ENCODE results near the gene LUC7L3.
"Not testable (repeated sequence)": the region's sequence is repeated elsewhere in the genome, so short reads cannot be mapped to it uniquely, and the experiment has no call there.

Gene LUC7L3

GRCh38 chr17:50703162-50703561 lies 16.2 kb upstream of the LUC7L3 start:
- no peaks in the 10 kb centered on the region for H3K36me3 ChIP-seq (ENCODE audit: control insufficient read depth, insufficient read depth, low read length)
- peaks cover 18% of the 10 kb centered on the region for H3K4me1 ChIP-seq (ENCODE audit: control insufficient read depth, insufficient read depth, low read length)
- no peak overlapping the region for H3K9ac ChIP-seq (ENCODE audit: low read length)
- no peaks in the 10 kb centered on the region for H3K9me3 ChIP-seq (ENCODE audit: control insufficient read depth, low read length)
- H3K4me3 ChIP-seq (ENCODE audit: low read length) = no peak overlapping the region
- no peaks in the 10 kb centered on the region for H3K27me3 ChIP-seq (ENCODE audit: control insufficient read depth, insufficient read depth, low read length)

- H3K27me3 ChIP-seq (ENCODE audit: control insufficient read depth, insufficient read depth, low read length) = no peaks in the 10 kb centered on the region
- H3K4me1 ChIP-seq (ENCODE audit: control insufficient read depth, insufficient read depth, low read length) = peaks cover 18% of the 10 kb centered on the region
- H3K9me3 ChIP-seq (ENCODE audit: control insufficient read depth, low read length) = no peaks in the 10 kb centered on the region
- no peaks in the 10 kb centered on the region for H3K36me3 ChIP-seq (ENCODE audit: control insufficient read depth, insufficient read depth, low read length)
- H3K4me3 ChIP-seq (ENCODE audit: low read length) = peak within 1 kb of the TSS; percentile 40
- peak within 1 kb of the TSS; percentile 94 for H3K9ac ChIP-seq (ENCODE audit: low read length)
Observed at GRCh38 chr17:50707289-50708049, 11.9 kb upstream of the LUC7L3 start, which contains the start of gene ANKRD40. Gene ANKRD40, minus strand, starts transcription at chr17:50707914. Its CDS starts 260 bp downstream, at chr17:50707654.

- no peaks in the 10 kb centered on the region for H3K27me3 ChIP-seq (ENCODE audit: control insufficient read depth, insufficient read depth, low read length)
- peak overlapping the region; percentile 32 for H3K4me3 ChIP-seq (ENCODE audit: low read length)
- peaks cover 18% of the 10 kb centered on the region for H3K4me1 ChIP-seq (ENCODE audit: control insufficient read depth, insufficient read depth, low read length)
- no peaks in the 10 kb centered on the region for H3K36me3 ChIP-seq (ENCODE audit: control insufficient read depth, insufficient read depth, low read length)
- H3K9ac ChIP-seq (ENCODE audit: low read length) = peak overlapping the region; percentile 94
- no peaks in the 10 kb centered on the region for H3K9me3 ChIP-seq (ENCODE audit: control insufficient read depth, low read length)
Observed at GRCh38 chr17:50708050-50709000, 11.1 kb upstream of the LUC7L3 start.

- H3K4me1 ChIP-seq (ENCODE audit: control insufficient read depth, insufficient read depth, low read length) = peaks cover 13% of the 10 kb centered on the region
- not testable (repeated sequence) for H3K27me3 ChIP-seq (ENCODE audit: control insufficient read depth, insufficient read depth, low read length); H3K36me3 ChIP-seq (ENCODE audit: control insufficient read depth, insufficient read depth, low read length); H3K9me3 ChIP-seq (ENCODE audit: control insufficient read depth, low read length); H3K4me3 ChIP-seq (ENCODE audit: low read length)
- H3K9ac ChIP-seq (ENCODE audit: low read length) = peak overlapping the region; percentile 94
Observed at GRCh38 chr17:50709053-50709452, 10.3 kb upstream of the LUC7L3 start.

GRCh38 chr17:50710025-50710424 lies 9.4 kb upstream of the LUC7L3 start:
- Histone ChIP-seq H3K27me3 (ENCODE audit: control insufficient read depth, insufficient read depth, low read length) (no peaks in the 10 kb centered on the region), H3K36me3 (ENCODE audit: control insufficient read depth, insufficient read depth, low read length) (no peaks in the 10 kb centered on the region), H3K4me3 (ENCODE audit: low read length) (no peak overlapping the region), H3K9me3 (ENCODE audit: control insufficient read depth, low read length) (no peaks in the 10 kb centered on the region), H3K9ac (ENCODE audit: low read length) (no peak overlapping the region), H3K4me1 (ENCODE audit: control insufficient read depth, insufficient read depth, low read length) (peaks cover 12% of the 10 kb centered on the region)

- Histone ChIP-seq H3K4me3 (ENCODE audit: low read length) (no peak overlapping the region), H3K4me1 (ENCODE audit: control insufficient read depth, insufficient read depth, low read length) (peaks cover 12% of the 10 kb centered on the region), H3K36me3 (ENCODE audit: control insufficient read depth, insufficient read depth, low read length) (no peaks in the 10 kb centered on the region), H3K27me3 (ENCODE audit: control insufficient read depth, insufficient read depth, low read length) (no peaks in the 10 kb centered on the region), H3K9ac (ENCODE audit: low read length) (no peak overlapping the region), H3K9me3 (ENCODE audit: control insufficient read depth, low read length) (no peaks in the 10 kb centered on the region)
Observed at GRCh38 chr17:50710650-50711049, 8.8 kb upstream of the LUC7L3 start.

GRCh38 chr17:50712641-50713040 lies 6.8 kb upstream of the LUC7L3 start:
- H3K4me3 ChIP-seq (ENCODE audit: low read length) = no peak overlapping the region
- no peaks in the 10 kb centered on the region for H3K9me3 ChIP-seq (ENCODE audit: control insufficient read depth, low read length)
- no peaks in the 10 kb centered on the region for H3K27me3 ChIP-seq (ENCODE audit: control insufficient read depth, insufficient read depth, low read length)
- H3K36me3 ChIP-seq (ENCODE audit: control insufficient read depth, insufficient read depth, low read length) = no peaks in the 10 kb centered on the region
- peaks cover 16% of the 10 kb centered on the region for H3K4me1 ChIP-seq (ENCODE audit: control insufficient read depth, insufficient read depth, low read length)
- H3K9ac ChIP-seq (ENCODE audit: low read length) = no peak overlapping the region

GRCh38 chr17:50715471-50715870 lies 3.9 kb upstream of the LUC7L3 start:
- Histone ChIP-seq H3K9ac (ENCODE audit: low read length) (no peak overlapping the region), H3K27me3 (ENCODE audit: control insufficient read depth, insufficient read depth, low read length) (no peaks in the 10 kb centered on the region), H3K36me3 (ENCODE audit: control insufficient read depth, insufficient read depth, low read length) (no peaks in the 10 kb centered on the region), H3K4me1 (ENCODE audit: control insufficient read depth, insufficient read depth, low read length) (peaks cover 4% of the 10 kb centered on the region), H3K4me3 (ENCODE audit: low read length) (no peak overlapping the region), H3K9me3 (ENCODE audit: control insufficient read depth, low read length) (no peaks in the 10 kb centered on the region)

GRCh38 chr17:50719924-50720794 lies 756 bp downstream of the LUC7L3 start:
- H3K4me1 ChIP-seq (ENCODE audit: control insufficient read depth, insufficient read depth, low read length) = peaks cover 20% of the 10 kb centered on the region
- peak overlapping the region; percentile 89 for H3K4me3 ChIP-seq (ENCODE audit: low read length)
- no peaks in the 10 kb centered on the region for H3K27me3 ChIP-seq (ENCODE audit: control insufficient read depth, insufficient read depth, low read length)
- H3K36me3 ChIP-seq (ENCODE audit: control insufficient read depth, insufficient read depth, low read length) = no peaks in the 10 kb centered on the region
- no peaks in the 10 kb centered on the region for H3K9me3 ChIP-seq (ENCODE audit: control insufficient read depth, low read length)
- H3K9ac ChIP-seq (ENCODE audit: low read length) = peak overlapping the region; percentile 98

GRCh38 chr17:50721194-50722010 lies 2.0 kb downstream of the LUC7L3 start:
- peaks cover 21% of the 10 kb centered on the region for H3K4me1 ChIP-seq (ENCODE audit: control insufficient read depth, insufficient read depth, low read length)
- H3K4me3 ChIP-seq (ENCODE audit: low read length) = peak overlapping the region; percentile 89
- H3K27me3 ChIP-seq (ENCODE audit: control insufficient read depth, insufficient read depth, low read length) = no peaks in the 10 kb centered on the region
- peak overlapping the region; percentile 42 for H3K9ac ChIP-seq (ENCODE audit: low read length)
- H3K36me3 ChIP-seq (ENCODE audit: control insufficient read depth, insufficient read depth, low read length) = no peaks in the 10 kb centered on the region
- H3K9me3 ChIP-seq (ENCODE audit: control insufficient read depth, low read length) = no peaks in the 10 kb centered on the region

GRCh38 chr17:50722746-50723145 lies 3.3 kb downstream of the LUC7L3 start:
- Histone ChIP-seq H3K9ac (ENCODE audit: low read length) (peak overlapping the region; percentile 20), H3K4me1 (ENCODE audit: control insufficient read depth, insufficient read depth, low read length) (peaks cover 27% of the 10 kb centered on the region), H3K36me3 (ENCODE audit: control insufficient read depth, insufficient read depth, low read length) (no peaks in the 10 kb centered on the region), H3K9me3 (ENCODE audit: control insufficient read depth, low read length) (no peaks in the 10 kb centered on the region), H3K27me3 (ENCODE audit: control insufficient read depth, insufficient read depth, low read length) (no peaks in the 10 kb centered on the region), H3K4me3 (ENCODE audit: low read length) (no peak overlapping the region)
